HTERT RPE-1 (cell line): ENCODE data around the gene NEDD4L.

Experiments used
- in situ Hi-C: fragments of 300-500 bp; cut with MboI; formaldehyde crosslinking; loops from 4 replicates; pipeline ENCODE4 v1.14.3; 2020; ENCODE audit warnings: low sequenced_read_pairs

The NEDD4L gene

DNA sequence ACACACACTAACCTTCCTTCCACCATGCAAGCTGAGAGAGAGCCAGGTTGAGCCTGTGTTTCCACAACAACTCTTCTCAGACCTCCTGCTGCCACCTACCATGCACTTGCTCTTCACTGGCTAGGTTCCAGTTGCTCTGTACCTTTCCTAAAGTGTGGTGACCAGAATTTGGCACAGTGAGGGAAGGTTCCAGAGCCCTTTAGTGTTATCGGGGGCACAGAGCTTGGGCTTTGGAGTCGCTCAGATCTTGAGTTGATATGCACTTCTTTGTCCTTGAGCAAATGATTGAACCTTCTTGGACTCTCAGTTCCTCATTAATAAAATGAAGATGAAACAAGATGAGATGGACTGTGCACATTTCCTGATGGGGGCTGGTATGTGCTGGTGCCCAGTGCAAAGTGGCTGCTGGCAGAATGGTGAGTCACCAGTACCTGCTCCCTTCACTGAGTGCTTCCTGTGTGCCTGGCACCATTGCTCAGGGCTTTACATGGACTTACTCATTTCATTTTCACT is 47.1 kb downstream of the NEDD4L start:
- in situ Hi-C loops = no loop called here

- in situ Hi-C loops = no loop called here
These were observed 49.3 kb downstream of the NEDD4L start for GRCh38 chr18:58093311-58093803.

GRCh38 chr18:58095222-58095621 is 51.2 kb downstream of the NEDD4L start:
- in situ Hi-C loops = no loop called here

DNA sequence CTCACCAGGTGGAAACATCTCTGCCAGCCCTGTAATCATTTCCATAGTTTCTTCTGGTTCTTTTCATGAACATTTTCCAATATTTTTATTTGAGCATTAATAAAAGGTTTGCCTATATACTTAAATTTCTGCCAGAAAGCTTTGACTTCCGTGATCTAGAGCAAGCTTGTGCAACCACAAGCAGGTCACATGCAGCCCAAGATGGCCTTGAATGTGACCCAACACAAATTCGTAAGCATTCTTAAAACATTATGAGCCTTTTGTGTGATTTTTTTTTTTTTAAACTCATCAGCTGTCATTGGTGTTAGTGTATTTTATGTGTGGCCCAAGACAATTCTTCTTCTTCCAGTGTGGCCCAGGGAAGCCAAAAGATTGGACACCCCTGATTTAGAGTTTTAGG is 51.6 kb downstream of the NEDD4L start:
- in situ Hi-C loops = no loop called here

DNA sequence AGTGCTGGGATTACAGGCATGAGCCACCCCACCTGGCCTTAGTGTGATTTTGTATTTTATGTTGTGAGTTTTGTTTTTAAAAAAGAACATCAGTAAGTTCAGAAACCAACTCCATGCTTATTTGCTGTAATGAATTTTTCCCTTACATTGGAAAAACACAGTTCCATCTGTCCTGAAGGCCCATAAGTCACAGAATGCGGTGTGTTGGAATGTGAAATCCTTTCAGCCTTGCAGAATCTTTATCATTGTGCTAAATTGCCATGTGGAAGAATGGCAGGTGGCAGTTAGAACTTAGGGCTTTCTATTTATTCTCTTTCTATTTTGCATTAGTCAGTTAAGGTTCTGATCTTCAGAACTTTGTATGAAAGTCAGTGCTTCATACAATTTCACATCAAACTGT is 52.6 kb downstream of the NEDD4L start:
- in situ Hi-C loops = no loop called here

GRCh38 chr18:58097121-58097906 is 53.3 kb downstream of the NEDD4L start:
- in situ Hi-C loops = no loop called here

GRCh38 chr18:58097907-58098166 is 53.8 kb downstream of the NEDD4L start:
- in situ Hi-C loops = no loop called here

- in situ Hi-C loops = no loop called here
These were observed 54.7 kb downstream of the NEDD4L start for GRCh38 chr18:58098706-58099105.

GRCh38 chr18:58100154-58100553 is 56.1 kb downstream of the NEDD4L start:
- in situ Hi-C loops = no loop called here

GRCh38 chr18:58101291-58101794 is 57.3 kb downstream of the NEDD4L start:
- in situ Hi-C loops = no loop called here

DNA sequence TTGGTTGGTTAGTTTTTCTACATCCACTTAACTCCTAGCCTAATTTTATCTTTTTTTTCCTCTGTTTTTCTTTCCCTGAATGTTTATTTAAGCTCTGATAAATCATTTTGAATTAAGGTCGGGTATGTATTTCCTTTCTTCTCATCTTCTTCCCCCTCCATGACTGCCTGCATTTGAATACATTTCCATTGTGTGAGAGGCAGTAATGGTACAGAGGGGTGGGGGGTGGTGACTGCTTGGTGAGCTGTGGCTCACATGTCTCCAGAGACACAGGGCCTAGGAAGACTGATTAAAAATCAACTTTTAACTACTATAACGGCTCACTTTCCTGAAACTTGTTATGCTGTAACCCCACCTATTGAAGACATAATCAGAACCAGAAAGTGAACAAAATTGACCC is 58.0 kb downstream of the NEDD4L start:
- in situ Hi-C loops = no loop called here

DNA sequence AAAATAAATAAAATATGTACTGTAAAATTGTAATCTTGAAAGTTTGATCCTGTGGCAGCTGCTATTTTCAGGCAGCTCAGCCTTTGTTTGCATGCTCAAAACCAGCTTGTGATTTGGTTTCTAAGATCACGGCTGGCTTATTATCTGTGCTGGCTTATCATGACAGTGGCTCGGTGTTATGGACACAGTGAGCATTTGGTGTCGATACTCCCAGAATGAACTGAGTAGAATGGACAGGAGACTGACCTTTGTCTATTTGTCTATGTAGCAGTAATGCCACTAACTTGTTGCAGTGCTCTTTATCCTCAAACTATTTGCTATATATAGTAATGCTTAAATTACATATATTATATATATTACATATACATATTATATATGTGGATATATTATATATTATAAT is 58.8 kb downstream of the NEDD4L start:
- in situ Hi-C loops = no loop called here

- in situ Hi-C loops = no loop called here
These were observed 59.4 kb downstream of the NEDD4L start for GRCh38 chr18:58103339-58103985.

- in situ Hi-C loops = no loop called here
These were observed 60.1 kb downstream of the NEDD4L start for GRCh38 chr18:58104096-58104495.

GRCh38 chr18:58105206-58105887 is 61.3 kb downstream of the NEDD4L start:
- in situ Hi-C loops = no loop called here

DNA sequence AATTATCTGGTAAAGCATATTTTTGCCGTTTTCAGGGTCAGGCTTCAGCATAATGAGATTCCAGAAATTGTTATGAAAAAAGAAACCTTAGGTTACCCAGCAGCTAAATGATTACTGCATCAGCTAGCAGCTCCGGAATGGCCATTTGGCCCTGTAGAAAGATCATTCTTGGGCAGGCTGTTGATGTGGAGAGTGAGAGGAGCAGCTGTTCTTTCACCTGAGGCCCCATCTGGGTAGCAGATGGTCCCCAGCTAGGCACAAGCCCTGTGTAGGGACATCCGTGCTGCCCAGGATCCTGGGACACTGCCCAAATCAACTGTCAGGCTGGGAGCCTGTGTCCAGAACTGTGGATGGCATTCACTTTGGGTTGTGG is 61.8 kb downstream of the NEDD4L start:
- in situ Hi-C loops = no loop called here

DNA sequence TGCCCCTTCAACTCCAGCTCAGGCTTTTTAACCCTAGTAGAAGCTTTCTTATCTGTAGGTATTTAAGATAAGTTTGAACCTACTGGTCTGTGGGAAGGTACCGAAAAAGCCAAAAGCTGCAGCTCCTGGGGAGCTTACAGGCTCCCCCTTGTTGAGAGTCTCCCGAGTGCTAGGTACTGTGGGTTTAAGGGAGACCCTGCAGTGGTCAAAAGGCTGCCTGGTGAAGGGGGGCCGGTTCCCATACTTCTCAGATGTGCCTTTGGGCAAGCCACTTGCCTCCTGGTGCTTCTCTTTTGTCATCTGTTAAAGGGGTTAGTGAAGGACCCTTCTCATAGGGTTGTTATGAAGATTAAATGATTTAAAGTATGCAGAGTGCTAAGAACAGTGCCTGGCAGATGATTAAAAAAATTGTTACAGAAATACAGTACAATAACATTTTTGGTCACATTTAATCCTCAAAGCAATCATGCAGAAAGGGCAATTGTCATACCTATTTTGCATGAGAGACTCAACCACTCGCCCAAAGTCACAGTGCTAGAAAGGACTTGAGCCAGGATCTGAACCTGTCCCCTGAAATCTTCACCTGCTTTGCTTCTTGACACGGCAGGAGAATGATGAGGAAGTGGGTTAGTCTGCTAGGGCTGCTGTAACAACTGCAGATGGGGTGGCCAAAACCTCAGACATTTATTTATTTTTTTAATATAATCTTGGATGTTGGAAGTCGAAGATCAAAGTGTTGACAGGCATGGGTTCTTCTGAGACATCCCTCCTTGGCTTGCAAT is 62.5 kb downstream of the NEDD4L start:
- in situ Hi-C loops = no loop called here

DNA sequence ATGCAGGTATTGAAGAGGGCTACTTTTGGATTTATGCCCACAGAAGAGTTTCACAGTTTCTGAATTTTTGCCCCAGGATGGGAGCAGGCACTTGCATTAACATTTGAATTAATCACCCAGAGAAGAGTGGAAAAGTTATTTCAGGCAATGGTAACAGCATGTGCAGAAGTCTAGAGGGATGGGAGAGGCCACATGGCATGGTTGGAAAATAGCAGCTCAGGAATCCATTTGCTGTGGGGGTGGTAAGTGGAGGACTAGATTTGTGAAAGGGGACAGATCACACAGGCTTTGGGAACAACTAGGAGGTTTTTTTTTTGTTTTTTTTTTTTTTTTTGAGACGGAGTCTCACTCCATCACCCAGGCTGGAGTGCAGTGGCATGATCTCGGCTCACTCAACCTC is 65.2 kb downstream of the NEDD4L start:
- in situ Hi-C loops = no loop called here

DNA sequence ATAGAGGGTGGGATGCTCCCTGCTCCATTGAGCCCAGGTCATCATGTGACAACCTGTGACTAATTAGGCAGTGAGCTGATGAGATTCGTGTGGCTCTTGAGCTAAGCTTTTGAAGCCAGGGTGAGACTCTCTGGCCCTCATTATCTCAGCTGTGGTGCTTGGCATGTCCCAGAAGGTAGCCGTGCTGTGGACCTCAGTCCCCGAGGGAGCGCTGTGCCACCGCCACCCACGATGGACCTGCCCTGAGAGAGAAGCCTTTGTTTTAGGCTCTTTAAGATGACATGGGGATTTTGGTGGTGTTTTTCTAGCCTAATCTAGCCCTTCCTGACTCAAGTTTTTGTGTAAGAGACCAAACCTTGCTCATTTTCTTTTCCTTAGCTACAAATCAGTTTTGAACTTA is 66.4 kb downstream of the NEDD4L start:
- in situ Hi-C loops = no loop called here

- in situ Hi-C loops = no loop called here
These were observed 68.1 kb downstream of the NEDD4L start for GRCh38 chr18:58112174-58112573.

DNA sequence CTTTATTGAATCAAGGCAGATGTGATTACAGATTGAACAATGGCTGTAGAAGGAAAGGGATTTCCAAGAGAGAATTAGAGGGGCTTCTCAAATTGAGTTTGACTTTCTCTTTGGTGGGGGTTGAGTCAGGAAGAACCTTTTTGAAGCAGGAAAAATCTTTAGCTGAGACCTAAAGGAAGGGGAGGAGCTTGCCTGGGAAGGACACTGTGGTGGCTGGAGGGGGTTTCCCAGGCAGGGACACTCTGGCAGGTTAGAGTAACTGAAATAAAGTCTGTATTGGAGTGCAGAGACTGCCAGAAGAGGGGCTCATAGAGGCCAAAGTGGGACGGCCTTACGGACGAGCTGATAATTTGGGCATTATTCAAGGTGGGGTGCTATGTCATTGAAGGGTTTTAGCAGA is 69.3 kb downstream of the NEDD4L start:
- in situ Hi-C loops = no loop called here
